ENCODE results near the gene CEACAM6. TPM values are rescaled to one million over a fixed set of nuclear protein-coding genes. Genes with fewer than 3 reads are reported as not detected.
A peak's percentile ranks its signal among the peaks of the same experiment; 100 is the strongest.

Gene CEACAM6
- total RNA-seq, 1 experiment from 2014 or later = not detected

- H3K27ac ChIP-seq (ENCODE audit: low read length) = no peak overlapping the region
These were observed 37.4 kb downstream of the CEACAM6 start for GRCh38 chr19:41792513-41793413.

GRCh38 chr19:41793414-41793727, 38.0 kb downstream of the CEACAM6 start:
- Histone ChIP-seq H3K79me2 (ENCODE audit: low read length) (no peaks in the 10 kb centered on the region), H3K27me3 (ENCODE audit: low read length) (no peaks in the 10 kb centered on the region), H3K36me3 (ENCODE audit: insufficient read depth, low read length) (no peaks in the 10 kb centered on the region), H3K4me1 (ENCODE audit: low read length) (no peaks in the 10 kb centered on the region), H3K9ac (ENCODE audit: low read length) (no peak overlapping the region), H3K27ac (ENCODE audit: low read length) (no peak overlapping the region), H2AFZ (ENCODE audit: low read length) (no peak overlapping the region), H3K4me2 (ENCODE audit: low read depth, low read length, poor library complexity, severe bottlenecking) (no peak overlapping the region), H4K20me1 (ENCODE audit: insufficient read depth, low read depth, low read length) (no peaks in the 10 kb centered on the region), H3K4me3 (ENCODE audit: low read length) (no peak overlapping the region), H3K9me2 (replicated peaks; ENCODE audit: insufficient read depth, low read length) (no peaks in the 10 kb centered on the region), H3K9me3 (ENCODE audit: low read length) (no peaks in the 10 kb centered on the region)
- DNase-seq = no peak

More at GRCh38 chr19:41792513-41793413, 37.4 kb downstream of the CEACAM6 start:
- Histone ChIP-seq H3K36me3 (ENCODE audit: insufficient read depth, low read length) (no peaks in the 10 kb centered on the region), H3K27me3 (ENCODE audit: low read length) (no peaks in the 10 kb centered on the region), H4K20me1 (ENCODE audit: insufficient read depth, low read depth, low read length) (no peaks in the 10 kb centered on the region), H3K4me1 (ENCODE audit: low read length) (no peaks in the 10 kb centered on the region), H3K4me3 (ENCODE audit: low read length) (no peak overlapping the region), H3K9ac (ENCODE audit: low read length) (no peak overlapping the region), H3K9me3 (ENCODE audit: low read length) (no peaks in the 10 kb centered on the region), H3K4me2 (ENCODE audit: low read depth, low read length, poor library complexity, severe bottlenecking) (no peak overlapping the region), H3K9me2 (replicated peaks; ENCODE audit: insufficient read depth, low read length) (no peaks in the 10 kb centered on the region), H3K79me2 (ENCODE audit: low read length) (no peaks in the 10 kb centered on the region), H2AFZ (ENCODE audit: low read length) (no peak overlapping the region)
- peak; percentile 87 for DNase-seq

GRCh38 chr19:41795031-41795461, 39.7 kb downstream of the CEACAM6 start:
- no peaks in the 10 kb centered on the region for H3K36me3 ChIP-seq (ENCODE audit: insufficient read depth, low read length)
- no peak overlapping the region for H3K9ac ChIP-seq (ENCODE audit: low read length)
- H4K20me1 ChIP-seq (ENCODE audit: insufficient read depth, low read depth, low read length) = no peaks in the 10 kb centered on the region
- no peak overlapping the region for H3K27ac ChIP-seq (ENCODE audit: low read length)
- peak; percentile 86 for DNase-seq
- no peak overlapping the region for H3K4me3 ChIP-seq (ENCODE audit: low read length)
- no peaks in the 10 kb centered on the region for H3K9me2 ChIP-seq (replicated peaks; ENCODE audit: insufficient read depth, low read length)
- no peak overlapping the region for H2AFZ ChIP-seq (ENCODE audit: low read length)
- H3K4me1 ChIP-seq (ENCODE audit: low read length) = peaks cover 7% of the 10 kb centered on the region
- no peaks in the 10 kb centered on the region for H3K79me2 ChIP-seq (ENCODE audit: low read length)
- H3K4me2 ChIP-seq (ENCODE audit: low read depth, low read length, poor library complexity, severe bottlenecking) = no peak overlapping the region
- no peaks in the 10 kb centered on the region for H3K9me3 ChIP-seq (ENCODE audit: low read length)
- H3K27me3 ChIP-seq (ENCODE audit: low read length) = no peaks in the 10 kb centered on the region

DNA sequence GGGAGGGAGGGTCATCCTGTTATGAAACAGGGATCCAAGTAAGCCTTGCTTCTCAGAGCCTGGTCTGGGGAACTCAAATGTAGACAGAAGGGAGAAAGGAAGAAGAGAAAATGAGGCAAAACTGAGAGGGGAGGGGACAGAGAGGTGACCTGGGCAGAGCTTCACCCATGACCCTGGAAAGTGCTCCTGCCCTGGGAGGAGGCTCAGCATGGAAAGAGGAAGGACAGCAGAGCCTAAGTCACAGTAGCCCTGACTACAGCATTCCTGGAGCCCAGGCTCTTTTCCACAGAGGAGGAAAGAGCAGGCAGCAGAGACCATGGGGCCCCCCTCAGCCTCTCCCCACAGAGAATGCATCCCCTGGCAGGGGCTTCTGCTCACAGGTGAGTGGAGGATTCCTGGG, 41.0 kb downstream of the CEACAM6 start, which contains the start of gene CEACAM3:
TSS of gene CEACAM3 (plus strand) at position 226 of the 400 bp plus-strand sequence. CDS start at position 317, 91 bp downstream.
- Histone ChIP-seq H3K27ac (ENCODE audit: low read length) (no peak within 1 kb of the TSS), H3K4me2 (ENCODE audit: low read depth, low read length, poor library complexity, severe bottlenecking) (no peak within 1 kb of the TSS), H3K4me1 (ENCODE audit: low read length) (peaks cover 8% of the 10 kb centered on the region), H3K9me3 (ENCODE audit: low read length) (no peaks in the 10 kb centered on the region), H3K9me2 (replicated peaks; ENCODE audit: insufficient read depth, low read length) (no peaks in the 10 kb centered on the region), H4K20me1 (ENCODE audit: insufficient read depth, low read depth, low read length) (no peaks in the 10 kb centered on the region), H3K79me2 (ENCODE audit: low read length) (no peaks in the 10 kb centered on the region), H2AFZ (ENCODE audit: low read length) (no peak within 1 kb of the TSS), H3K27me3 (ENCODE audit: low read length) (no peaks in the 10 kb centered on the region), H3K4me3 (ENCODE audit: low read length) (no peak within 1 kb of the TSS), H3K36me3 (ENCODE audit: insufficient read depth, low read length) (no peaks in the 10 kb centered on the region), H3K9ac (ENCODE audit: low read length) (0 out of 2 replicates have a peak within 1 kb of the TSS, but pooled peaks have one; percentile 9)
- DNase-seq = no peak

DNA sequence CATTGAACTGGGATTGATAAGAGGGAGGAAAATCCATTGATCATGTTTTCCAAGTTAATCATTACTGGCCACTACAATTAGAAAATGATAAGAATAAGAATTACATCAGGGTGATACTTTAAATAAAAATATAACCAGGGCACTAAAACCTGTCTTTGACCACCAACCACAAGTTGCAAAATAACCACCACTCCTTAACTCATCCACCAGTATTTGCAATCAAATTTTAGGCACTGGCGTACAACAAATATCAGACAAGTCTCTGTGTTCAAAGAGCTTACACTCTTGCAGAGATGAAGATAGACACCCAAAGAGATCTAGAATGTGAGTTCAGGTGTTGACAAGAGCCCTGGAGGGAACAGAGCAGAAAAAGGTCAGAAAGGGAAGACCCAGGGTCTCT, 41.6 kb downstream of the CEACAM6 start:
- no peak overlapping the region for H2AFZ ChIP-seq (ENCODE audit: low read length)
- H3K4me2 ChIP-seq (ENCODE audit: low read depth, low read length, poor library complexity, severe bottlenecking) = no peak overlapping the region
- peaks cover 14% of the 10 kb centered on the region for H3K4me1 ChIP-seq (ENCODE audit: low read length)
- H3K9ac ChIP-seq (ENCODE audit: low read length) = no peak overlapping the region
- no peak overlapping the region for H3K27ac ChIP-seq (ENCODE audit: low read length)
- H3K9me2 ChIP-seq (replicated peaks; ENCODE audit: insufficient read depth, low read length) = no peaks in the 10 kb centered on the region
- H3K27me3 ChIP-seq (ENCODE audit: low read length) = no peaks in the 10 kb centered on the region
- H3K9me3 ChIP-seq (ENCODE audit: low read length) = no peaks in the 10 kb centered on the region
- H4K20me1 ChIP-seq (ENCODE audit: insufficient read depth, low read depth, low read length) = no peaks in the 10 kb centered on the region
- no peak overlapping the region for H3K4me3 ChIP-seq (ENCODE audit: low read length)
- no peaks in the 10 kb centered on the region for H3K36me3 ChIP-seq (ENCODE audit: insufficient read depth, low read length)
- H3K79me2 ChIP-seq (ENCODE audit: low read length) = no peaks in the 10 kb centered on the region
- DNase-seq = no peak

DNA sequence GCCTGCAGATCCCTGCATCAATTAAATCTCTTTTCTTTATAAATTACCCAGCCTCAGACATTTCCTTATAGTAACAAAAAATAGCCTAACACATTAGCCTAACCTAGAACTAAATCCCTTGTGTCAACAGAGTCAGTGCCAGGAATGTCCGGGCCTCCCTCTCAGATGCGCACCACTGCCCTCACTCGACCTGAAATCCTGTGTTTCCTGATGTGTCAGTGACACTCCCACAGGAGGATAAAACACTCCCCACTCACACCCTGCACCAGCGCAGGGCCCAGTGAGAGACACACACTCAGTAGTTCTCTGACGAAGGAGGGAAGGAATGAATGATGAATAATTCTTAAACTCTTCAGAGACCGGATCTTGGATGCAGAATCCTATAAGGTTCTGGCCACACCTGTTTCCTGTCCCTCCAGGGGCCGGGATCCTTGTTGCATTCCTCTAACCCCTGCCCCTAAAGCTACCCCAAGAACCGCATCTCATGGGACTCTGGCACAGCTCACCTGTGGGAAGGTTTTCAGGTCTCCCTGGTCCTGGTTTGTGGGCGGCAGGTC, 44.2 kb downstream of the CEACAM6 start:
- H3K4me2 ChIP-seq (ENCODE audit: low read depth, low read length, poor library complexity, severe bottlenecking) = no peak overlapping the region
- H3K27me3 ChIP-seq (ENCODE audit: low read length) = no peaks in the 10 kb centered on the region
- H2AFZ ChIP-seq (ENCODE audit: low read length) = no peak overlapping the region
- H3K9me2 ChIP-seq (replicated peaks; ENCODE audit: insufficient read depth, low read length) = no peaks in the 10 kb centered on the region
- no peak overlapping the region for H3K9ac ChIP-seq (ENCODE audit: low read length)
- H3K79me2 ChIP-seq (ENCODE audit: low read length) = no peaks in the 10 kb centered on the region
- peaks cover 32% of the 10 kb centered on the region for H3K4me1 ChIP-seq (ENCODE audit: low read length)
- no peak overlapping the region for H3K4me3 ChIP-seq (ENCODE audit: low read length)
- H3K27ac ChIP-seq (ENCODE audit: low read length) = no peak overlapping the region
- H4K20me1 ChIP-seq (ENCODE audit: insufficient read depth, low read depth, low read length) = no peaks in the 10 kb centered on the region
- H3K9me3 ChIP-seq (ENCODE audit: low read length) = no peaks in the 10 kb centered on the region
- DNase-seq = no peak
- no peaks in the 10 kb centered on the region for H3K36me3 ChIP-seq (ENCODE audit: insufficient read depth, low read length)

GRCh38 chr19:41801031-41801430, 45.7 kb downstream of the CEACAM6 start:
- peaks cover 36% of the 10 kb centered on the region for H3K4me1 ChIP-seq (ENCODE audit: low read length)
- H3K27me3 ChIP-seq (ENCODE audit: low read length) = no peaks in the 10 kb centered on the region
- H2AFZ ChIP-seq (ENCODE audit: low read length) = no peak overlapping the region
- no peak overlapping the region for H3K27ac ChIP-seq (ENCODE audit: low read length)
- no peaks in the 10 kb centered on the region for H3K36me3 ChIP-seq (ENCODE audit: insufficient read depth, low read length)
- H4K20me1 ChIP-seq (ENCODE audit: insufficient read depth, low read depth, low read length) = no peaks in the 10 kb centered on the region
- no peaks in the 10 kb centered on the region for H3K9me3 ChIP-seq (ENCODE audit: low read length)
- no peak overlapping the region for H3K4me2 ChIP-seq (ENCODE audit: low read depth, low read length, poor library complexity, severe bottlenecking)
- H3K4me3 ChIP-seq (ENCODE audit: low read length) = no peak overlapping the region
- DNase-seq = no peak
- H3K9me2 ChIP-seq (replicated peaks; ENCODE audit: insufficient read depth, low read length) = no peaks in the 10 kb centered on the region
- no peaks in the 10 kb centered on the region for H3K79me2 ChIP-seq (ENCODE audit: low read length)
- H3K9ac ChIP-seq (ENCODE audit: low read length) = no peak overlapping the region

DNA sequence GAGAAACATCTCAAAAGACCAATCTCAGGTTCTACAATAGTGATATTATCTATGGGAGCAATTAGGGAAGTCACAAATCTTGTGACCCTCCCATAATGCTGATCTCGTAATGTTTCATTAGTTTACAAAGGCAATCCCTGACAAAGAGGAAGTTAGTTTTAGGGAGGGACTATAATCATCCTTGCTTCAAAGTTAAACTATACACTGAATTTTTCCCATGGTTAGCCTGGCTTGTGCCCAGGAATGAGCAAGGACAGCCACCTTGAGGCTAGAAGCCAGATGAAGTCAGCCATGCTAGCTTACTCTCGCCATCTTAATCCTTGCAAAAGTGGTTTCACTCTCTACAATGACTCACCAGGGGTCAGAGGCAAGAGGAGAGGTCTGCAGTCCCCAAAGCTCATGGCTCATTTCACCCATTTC, 46.5 kb downstream of the CEACAM6 start:
- H3K4me2 ChIP-seq (ENCODE audit: low read depth, low read length, poor library complexity, severe bottlenecking) = peak overlapping the region; percentile 46
- H2AFZ ChIP-seq (ENCODE audit: low read length) = peak overlapping the region; percentile 79

More for the DNA sequence above, 46.5 kb downstream of the CEACAM6 start:
- Histone ChIP-seq H3K9ac (ENCODE audit: low read length) (no peak overlapping the region), H3K79me2 (ENCODE audit: low read length) (no peaks in the 10 kb centered on the region), H3K9me2 (replicated peaks; ENCODE audit: insufficient read depth, low read length) (no peaks in the 10 kb centered on the region), H3K4me1 (ENCODE audit: low read length) (peaks cover 36% of the 10 kb centered on the region), H3K27ac (ENCODE audit: low read length) (no peak overlapping the region), H3K36me3 (ENCODE audit: insufficient read depth, low read length) (no peaks in the 10 kb centered on the region), H4K20me1 (ENCODE audit: insufficient read depth, low read depth, low read length) (no peaks in the 10 kb centered on the region), H3K9me3 (ENCODE audit: low read length) (no peaks in the 10 kb centered on the region), H3K27me3 (ENCODE audit: low read length) (no peaks in the 10 kb centered on the region), H3K4me3 (ENCODE audit: low read length) (no peak overlapping the region)
- peak; percentile 67 for DNase-seq
